Esophagus muscularis mucosa (tissue), 3 donors: ENCODE measurements around the gene GLTPD2.

ENCODE experiments used
- CTCF ChIP-seq, 3 experiments: fragments of 200-600 bp in 2 of 3; fragments of 450-650 bp in 1 of 3; sonication (generic) in 2 of 3; IDR thresholded peaks; one replicate each; pipeline ENCODE4 v1.5.1; 2017 to 2019; ENCODE audit warnings: antibody characterized with exemption in 3 of 3, mild to moderate bottlenecking in 2 of 3, moderate library complexity in 1 of 3
- POLR2A ChIP-seq: fragments of 450-650 bp; IDR thresholded peaks from one replicate; pipeline ENCODE4 v1.6.1; 2017; ENCODE audit warnings: antibody characterized with exemption, moderate library complexity, mild to moderate bottlenecking, low read depth
- POLR2AphosphoS5 ChIP-seq, 2 donors: sonication (generic); formaldehyde crosslinking; IDR thresholded peaks; one replicate each; pipeline ENCODE4 v1.6.1; 2017; ENCODE audit warnings: antibody characterized with exemption in 2 of 2

GRCh38 chr17:4759776-4760236, 29.0 kb upstream of the GLTPD2 start:
- TF ChIP-seq CTCF (IDR thresholded peaks at IDR 0.05) (no peak), POLR2AphosphoS5 (IDR thresholded peaks at IDR 0.05) (no peak), POLR2A (no peak)
